Endothelial cell of umbilical vein (primary cell): ENCODE data around the gene USF1. TPM values are rescaled to one million over a fixed set of nuclear protein-coding genes. Genes with fewer than 3 reads are reported as not detected.

Experiments
- BruUV-seq: library from RNA; stranded (reverse); fragments of 400-500 nt; replicated peaks from 2 replicates; lab custom pipeline; 2021; lab: Mats Ljungman, UMichigan
- CTCF ChIA-PET: fragments of 300-600, 350-600 bp; sonication (Branson Sonifier 250); formaldehyde crosslinking; loops from one replicate; lab custom pipeline; 2021; ENCODE audit warnings: antibody characterized with exemption, inconsistent platforms; lab: Charles Lee
- POLR2A ChIA-PET: fragments of 300-600, 350-600 bp; sonication (Branson Sonifier 250); formaldehyde crosslinking; loops from one replicate; lab custom pipeline; 2021; ENCODE audit warnings: antibody characterized with exemption, inconsistent platforms; lab: Charles Lee
- DNase-seq: peaks from one replicate; pipeline ENCODE4 v3.0.0-alpha.2; 2011; ENCODE audit warnings: low read depth, low spot score
- FAIRE-seq: peaks from 2 replicates; lab custom pipeline; 2011; peaks lifted over from hg19 to GRCh38; lab: Jason Lieb, UNC
- H2AFZ ChIP-seq: 2 replicates; pipeline ENCODE4 v1.6.0; 2012; ENCODE audit warnings: low read depth, low read length, control low read depth, inconsistent platforms
- H3K27ac ChIP-seq: 2 replicates; pipeline ENCODE4 v1.5.1; 2011; ENCODE audit warnings: low read depth, mild to moderate bottlenecking, control low read depth, low read length, moderate library complexity; ENCODE audit not compliant: insufficient read depth
- H3K27me3 ChIP-seq, 2 experiments: 2 replicates each; pipeline versions ENCODE4 v1.6.0 to v1.6.1; 2011; ENCODE audit warnings: low read length in 2 of 2, mixed read lengths in 1 of 2; ENCODE audit not compliant: control insufficient read depth in 2 of 2, insufficient read depth in 2 of 2
- H3K36me3 ChIP-seq, 2 experiments: 2 replicates in 1 of 2; 3 replicates in 1 of 2; pipeline ENCODE4 v1.5.1; 2011; ENCODE audit warnings: low read length in 2 of 2, mild to moderate bottlenecking in 1 of 2, moderate library complexity in 1 of 2; ENCODE audit not compliant: control insufficient read depth in 2 of 2, insufficient read depth in 2 of 2; ENCODE audit errors: extremely low read depth in 1 of 2
- H3K4me1 ChIP-seq: 3 replicates; pipeline ENCODE4 v1.5.1; 2011; ENCODE audit warnings: mild to moderate bottlenecking, low read length; ENCODE audit not compliant: control insufficient read depth, insufficient read depth; ENCODE audit errors: extremely low read depth
- H3K4me2 ChIP-seq: 2 replicates; pipeline ENCODE4 v1.6.1; 2011; ENCODE audit warnings: low read length, control low read depth, mixed read lengths; ENCODE audit not compliant: insufficient read depth
- H3K4me3 ChIP-seq, 3 experiments: fragments of 200-600 bp in 1 of 3; sonication (generic), shearing (Covaris generic) in 1 of 3; replicated peaks in 1 of 3; 2 replicates each; pipeline ENCODE4 v1.5.1; 2011 to 2016; ENCODE audit warnings: control low read depth in 3 of 3, low read length in 3 of 3, mild to moderate bottlenecking in 2 of 3, inconsistent platforms in 1 of 3, low read depth in 1 of 3, moderate library complexity in 1 of 3; ENCODE audit not compliant: insufficient read depth in 1 of 3
- H3K79me2 ChIP-seq: 2 replicates; pipeline ENCODE4 v1.6.0; 2012; ENCODE audit warnings: low read length, inconsistent platforms; ENCODE audit not compliant: control insufficient read depth, insufficient read depth
- H3K9ac ChIP-seq: replicated peaks from 2 replicates; pipeline ENCODE3; 2011; ENCODE audit warnings: low read length, control low read depth; ENCODE audit not compliant: insufficient read depth; ENCODE audit errors: extremely low read depth
- H3K9me1 ChIP-seq: replicated peaks from 3 replicates; pipeline ENCODE4 v1.6.0; 2011; ENCODE audit warnings: mild to moderate bottlenecking, low read length; ENCODE audit not compliant: control insufficient read depth, insufficient read depth; ENCODE audit errors: extremely low read depth
- H3K9me3 ChIP-seq: replicated peaks from 2 replicates; pipeline ENCODE4 v1.5.1; 2012; ENCODE audit warnings: low read length, inconsistent platforms; ENCODE audit not compliant: control insufficient read depth, insufficient read depth
- H4K20me1 ChIP-seq: replicated peaks from 2 replicates; pipeline ENCODE3; 2011; ENCODE audit warnings: mild to moderate bottlenecking, low read length; ENCODE audit not compliant: control insufficient read depth, insufficient read depth; ENCODE audit errors: extremely low read depth
- CTCF ChIP-seq, 2 donors: IDR thresholded peaks; 1 replicate in 1 of 2; 2 replicates in 1 of 2; pipeline ENCODE4 v1.5.1; 2011; ENCODE audit warnings: low read length in 2 of 2, mild to moderate bottlenecking in 2 of 2, moderate library complexity in 2 of 2, control low read depth in 1 of 2, inconsistent platforms in 1 of 2, low read depth in 1 of 2; ENCODE audit not compliant: insufficient read depth in 1 of 2; ENCODE audit errors: extremely low read depth in 1 of 2
- EZH2 ChIP-seq: IDR thresholded peaks from 2 replicates; pipeline ENCODE4 v1.6.1; 2012; ENCODE audit warnings: borderline replicate concordance, low read depth, mild to moderate bottlenecking, moderate library complexity, low read length, inconsistent platforms; ENCODE audit not compliant: severe bottlenecking
- FOS ChIP-seq: IDR thresholded peaks from 2 replicates; pipeline ENCODE4 v1.6.1; 2011; ENCODE audit warnings: mild to moderate bottlenecking, low read length, moderate library complexity, borderline replicate concordance; ENCODE audit not compliant: insufficient read depth
- GATA2 ChIP-seq: IDR thresholded peaks from 2 replicates; pipeline ENCODE4 v1.7.0; 2011; ENCODE audit warnings: low read depth, mild to moderate bottlenecking, moderate library complexity, mixed read lengths, low read length; ENCODE audit not compliant: insufficient read length, insufficient read depth
- JUN ChIP-seq: IDR thresholded peaks from 2 replicates; pipeline ENCODE4 v1.6.1; 2011; ENCODE audit warnings: borderline replicate concordance, low read depth; ENCODE audit not compliant: insufficient read length, insufficient read depth
- MAX ChIP-seq: IDR thresholded peaks from 2 replicates; pipeline ENCODE4 v1.6.1; 2011; ENCODE audit not compliant: insufficient read depth, insufficient read length
- MYC ChIP-seq: IDR thresholded peaks from one replicate; pipeline ENCODE4 v1.6.1; 2011; ENCODE audit warnings: mild to moderate bottlenecking, low read depth, low read length
- POLR2A ChIP-seq: IDR thresholded peaks from 2 replicates; pipeline ENCODE4 v1.6.1; 2012; ENCODE audit warnings: low read depth, mild to moderate bottlenecking, control low read depth, low read length
- POLR2AphosphoS5 ChIP-seq: IDR thresholded peaks from 2 replicates; pipeline ENCODE4 v1.6.1; 2012; ENCODE audit warnings: low read depth, mild to moderate bottlenecking, control low read depth, low read length, moderate library complexity; ENCODE audit not compliant: insufficient read depth
- dilution Hi-C: fragments of 300-500 bp; cut with MboI; formaldehyde crosslinking; loops from one replicate; pipeline ENCODE4 v1.15.0; 2019; ENCODE audit warnings: low sequenced_read_pairs; ENCODE audit not compliant: extremely low pct_ligation_motif_present
- intact Hi-C: fragments of 100-400 bp; cut with micrococcal nuclease; formaldehyde crosslinking; loops from one replicate; pipeline ENCODE4 v1.10.0; 2022
- polyA plus RNA-seq, 4 experiments: library from polyadenylated mRNA; depleted of rRNA in 3 of 4; stranded (reverse) in 3 of 4; unstranded in 1 of 4; fragments of >200 nt; gene quantifications; 2 replicates each; pipeline versions ENCODE4 v1.2.1 to v1.2.3, GENCODE V29; 2011 to 2012; ENCODE audit warnings: missing spikeins in 1 of 4
- total RNA-seq: library from RNA; stranded (reverse); gene quantifications from 2 replicates; pipeline ENCODE4 v1.2.3, GENCODE V29; 2021

Gene USF1
- total and polyA plus RNA-seq, 2 donors (not counting 3 experiments of a cell fraction or from before 2014, with no cell fraction given) = 53.4 to 56.7 TPM

GRCh38 chr1:160996178-160996577, 49.6 kb downstream of the USF1 start:
- no peaks in the 10 kb centered on the region for H3K9me1 ChIP-seq
- peaks cover 24% of the 10 kb centered on the region for H3K4me1 ChIP-seq
- H3K27ac ChIP-seq = peak overlapping the region; percentile 62
- intact Hi-C loops (loop anchor here (2.0 kb wide), 1 partner anchor 25 kb away; the partner anchor contains the start of gene F11R), dilution Hi-C loops (no loop called here)
- BruUV-seq = no TSS peak
- FAIRE-seq = peak; percentile 98
- H4K20me1 ChIP-seq = no peaks in the 10 kb centered on the region
- peak; percentile 66 for DNase-seq
- ChIA-PET POLR2A (interaction anchor here (2.1 kb wide), 1 partner anchor 25 kb away, joined by 19 read pairs; the partner anchor contains the start of gene F11R), CTCF (interaction anchor here (0.8 to 5.5 kb wide), 9 partner anchors 8 to 142 kb away, joined by 3 to 197 read pairs (median 51); partner anchors contain the start of genes F11R, KLHDC9, TSTD1 and USF1)
- H3K79me2 ChIP-seq = no peaks in the 10 kb centered on the region
- no peak overlapping the region for H3K9ac ChIP-seq
- no peaks in the 10 kb centered on the region for H3K9me3 ChIP-seq
- peak overlapping the region; percentile 45 for H3K4me2 ChIP-seq
- H3K27me3 ChIP-seq = no peaks in the 10 kb centered on the region
- TF ChIP-seq EZH2 (no peak), MAX (no peak), MYC (no peak), JUN (peak; percentile 80), GATA2 (no peak), POLR2AphosphoS5 (peak; percentile 47), CTCF (IDR thresholded peaks at IDR 0.05; ENCODE audit: extremely low read depth in 1 of 2, insufficient read depth in 1 of 2, low read depth in 1 of 2, low read length in 2 of 2) (no peak), FOS (peak; percentile 92), POLR2A (no peak)
- H2AFZ ChIP-seq = no peak overlapping the region
- H3K4me3 ChIP-seq = no peak overlapping the region
- H3K36me3 ChIP-seq = peaks cover 10 to 28% of the 10 kb centered on the region in 2 experiments
